Measurements from ENCODE around the gene TENM4.

The TENM4 gene

DNA sequence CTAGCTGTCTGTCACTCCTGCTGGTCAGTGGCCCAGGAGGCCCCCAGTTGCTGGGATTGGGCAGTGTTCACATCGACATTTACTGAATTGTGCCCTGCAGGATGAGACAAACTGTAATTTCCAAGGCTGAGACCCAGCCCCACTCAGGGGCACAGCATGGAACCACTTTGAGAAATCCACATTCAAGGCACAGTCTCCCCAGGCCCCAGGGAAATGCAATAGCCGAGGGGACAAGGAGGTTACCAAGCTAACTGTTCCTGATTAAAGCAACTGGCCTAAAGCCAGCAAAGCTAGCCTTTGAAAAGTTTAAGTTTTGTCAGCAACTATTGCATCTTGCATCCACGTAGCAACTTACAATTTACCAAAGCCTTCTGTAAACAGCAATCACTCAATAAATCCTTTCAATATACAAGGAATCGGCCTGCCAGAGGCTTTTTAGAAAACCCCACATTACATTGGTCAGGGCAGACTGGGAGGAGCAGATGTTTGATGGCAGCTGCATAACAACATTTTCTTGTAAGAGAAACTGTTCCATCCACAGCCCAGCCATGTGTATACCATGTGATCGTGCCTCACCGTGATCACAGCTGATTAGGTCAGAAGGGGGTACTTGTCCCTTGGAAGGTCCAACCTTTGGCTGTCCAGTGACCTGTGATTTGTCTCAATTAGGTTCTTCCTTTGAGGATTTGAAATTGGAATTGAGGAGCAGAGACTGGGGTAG is 103.9 kb downstream of the TENM4 start:
- no peak for DNase-seq

DNA sequence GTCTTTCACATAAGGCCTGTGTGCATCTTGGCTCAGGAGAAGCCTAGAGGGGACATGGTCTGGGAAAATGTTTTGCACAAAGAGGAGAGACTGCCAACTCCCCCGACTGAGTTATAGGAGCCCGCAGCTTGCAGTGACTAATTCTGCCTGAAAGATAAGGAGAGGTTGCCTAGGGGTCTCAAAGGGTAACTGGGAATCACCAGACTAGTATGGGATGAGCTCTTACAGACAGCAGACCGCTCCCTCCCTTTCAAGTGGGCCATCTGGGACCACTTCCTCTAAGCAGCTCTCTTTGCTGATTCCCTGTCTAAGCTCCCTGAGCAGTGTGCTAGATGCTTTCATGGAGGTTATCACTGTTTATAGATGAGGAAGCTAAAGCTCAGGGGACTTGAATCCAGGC is 105.1 kb downstream of the TENM4 start:
- no peak for DNase-seq

DNA sequence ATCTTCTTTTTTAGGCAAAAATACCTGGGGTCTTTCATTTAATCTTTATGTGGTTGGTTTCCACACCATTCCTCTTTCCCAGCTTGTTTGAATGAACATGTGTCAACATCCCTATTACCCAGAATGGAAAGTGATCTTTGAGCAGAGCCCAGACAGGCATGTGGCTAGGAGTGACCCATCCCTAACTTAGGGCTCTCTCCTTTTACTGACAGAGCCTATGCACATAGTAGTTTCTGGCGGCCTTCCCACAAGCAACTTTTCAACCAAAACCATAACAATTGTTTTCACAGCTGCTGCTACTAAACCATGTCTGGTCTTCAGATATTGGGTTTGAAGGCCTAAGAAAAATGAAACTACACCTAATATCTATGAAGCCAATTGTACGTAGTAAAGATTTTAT is 107.5 kb downstream of the TENM4 start:
- no peak for DNase-seq

DNA sequence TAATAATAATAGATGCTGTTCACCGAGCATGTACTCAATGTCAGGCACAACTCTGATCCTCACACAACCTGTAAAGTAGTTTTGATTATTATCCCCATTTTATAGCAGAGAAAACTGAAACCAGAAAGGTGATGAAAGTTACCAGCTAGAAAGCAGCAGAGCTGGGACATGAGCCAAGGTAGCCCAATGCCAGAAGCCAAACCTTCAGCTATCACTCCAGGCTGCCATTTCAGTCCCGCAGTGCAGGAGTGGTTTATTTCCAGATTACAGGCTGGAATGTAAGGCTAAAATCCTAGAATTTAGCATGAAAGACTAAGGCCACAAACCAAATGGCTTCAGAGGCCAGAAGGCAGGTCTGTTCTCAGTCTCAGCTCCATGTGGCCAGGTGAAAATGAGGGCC is 108.8 kb downstream of the TENM4 start:
- no peak for DNase-seq

DNA sequence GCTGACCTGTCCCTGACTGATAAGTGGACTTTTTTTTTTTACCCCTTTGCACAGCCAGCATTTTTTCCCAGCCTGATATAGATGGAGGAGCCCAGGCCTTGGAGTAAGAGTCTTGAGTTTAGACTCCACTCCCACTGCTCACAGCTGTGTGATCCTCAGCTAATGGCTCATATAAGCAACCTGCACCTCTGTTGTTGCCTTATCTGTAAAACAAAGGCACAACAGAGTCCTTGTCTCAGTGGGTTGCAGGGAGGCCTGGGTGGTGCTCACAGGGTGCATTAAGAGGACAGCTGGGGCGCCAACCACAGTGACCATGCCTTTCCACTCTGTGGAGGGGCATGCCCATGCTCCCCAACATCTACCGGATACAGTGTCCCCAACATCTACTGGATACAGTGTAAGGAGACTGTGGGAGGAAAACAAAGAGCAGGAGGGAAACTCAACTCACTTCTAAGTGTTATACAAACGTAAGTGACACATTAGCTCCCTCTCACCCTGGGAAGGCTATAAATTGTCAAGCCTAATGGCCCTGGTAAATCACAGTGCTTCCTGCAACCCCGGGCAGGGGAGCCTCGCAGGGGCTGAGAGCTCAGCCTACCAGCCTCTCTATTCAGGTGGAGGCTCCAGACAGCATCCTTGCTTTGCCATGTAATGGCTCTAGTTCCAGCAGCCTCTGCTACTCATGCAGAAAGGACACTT is 109.5 kb downstream of the TENM4 start:
- DNase-seq = peak; percentile 59 to 84 (median 83)

DNA sequence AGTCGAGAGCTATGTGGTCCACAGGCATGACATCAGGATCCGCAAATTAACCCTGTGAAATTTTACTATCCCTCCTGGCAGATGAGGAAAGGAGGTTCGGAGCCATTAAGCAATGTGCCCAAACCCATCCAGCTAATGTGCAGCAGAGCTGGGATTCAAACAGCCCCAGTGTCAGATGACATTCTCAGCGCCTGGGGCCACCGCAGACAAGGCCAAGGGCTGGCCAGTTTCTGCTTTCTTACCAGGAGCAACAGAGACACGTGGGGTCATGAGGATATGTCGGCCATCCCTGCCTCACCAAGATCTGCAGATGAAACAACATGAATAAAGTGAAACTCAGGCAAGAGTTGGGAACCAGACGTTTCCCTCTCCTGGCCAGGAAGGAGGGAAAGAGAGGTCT is 110.2 kb downstream of the TENM4 start:
- DNase-seq = no peak

DNA sequence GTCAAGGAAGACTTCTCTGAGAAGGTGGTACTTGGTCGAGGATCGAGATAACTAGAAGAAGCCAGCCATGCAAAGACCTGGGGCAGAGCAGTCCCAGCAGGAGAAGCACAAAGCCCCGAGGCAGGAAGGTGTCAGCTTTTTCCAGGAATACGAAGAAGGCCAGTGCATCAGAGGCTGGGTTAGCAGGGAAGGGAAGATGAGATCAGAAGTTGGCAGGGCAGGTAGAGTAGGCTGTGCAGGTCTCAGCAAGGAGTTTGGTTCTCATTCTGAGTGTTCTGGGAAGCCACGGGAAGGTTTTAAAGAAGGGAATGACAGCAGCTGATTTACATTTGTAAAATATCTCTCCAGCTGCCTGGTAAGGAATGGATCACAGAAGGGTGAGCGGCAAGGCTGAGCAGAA is 111.3 kb downstream of the TENM4 start:
- no peak for DNase-seq

DNA sequence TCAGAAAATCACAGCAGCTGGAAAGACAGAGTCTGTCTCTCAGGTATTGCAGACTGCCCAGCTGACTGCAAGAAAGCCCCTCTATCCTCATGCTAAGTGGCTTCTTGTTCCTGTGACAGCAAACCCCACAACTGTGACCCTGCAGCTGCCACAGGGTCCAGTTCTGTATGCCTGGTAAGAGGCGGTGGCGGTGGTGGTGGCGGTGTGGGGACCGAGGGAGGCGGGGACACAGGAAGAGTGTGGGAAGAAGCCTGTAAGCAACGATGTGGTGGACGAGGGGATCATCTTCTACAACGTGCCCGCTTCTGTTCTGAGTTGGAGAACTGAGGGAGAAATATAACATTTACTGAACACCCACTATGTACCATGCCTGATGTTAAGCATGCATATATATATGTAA is 112.4 kb downstream of the TENM4 start:
- DNase-seq = no peak

DNA sequence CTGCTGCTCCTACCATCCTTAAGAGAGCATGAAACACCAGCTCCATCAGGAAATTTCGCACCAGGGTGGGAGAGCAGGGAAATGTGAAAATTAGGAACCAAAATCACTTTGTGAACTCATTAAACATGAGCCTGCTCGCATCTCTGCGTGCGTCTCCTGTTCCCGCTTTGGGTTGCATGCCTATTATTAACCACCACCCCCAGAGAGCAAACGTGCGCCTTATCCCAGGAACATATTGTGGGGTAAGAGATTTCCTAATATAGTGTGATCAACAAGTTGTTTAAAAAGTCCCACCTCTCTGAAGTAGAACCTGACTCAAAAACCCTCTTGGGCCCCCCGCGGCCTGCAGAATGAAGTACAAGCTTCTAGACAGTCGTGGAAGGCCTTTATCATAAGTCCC is 115.0 kb downstream of the TENM4 start:
- DNase-seq = no peak

DNA sequence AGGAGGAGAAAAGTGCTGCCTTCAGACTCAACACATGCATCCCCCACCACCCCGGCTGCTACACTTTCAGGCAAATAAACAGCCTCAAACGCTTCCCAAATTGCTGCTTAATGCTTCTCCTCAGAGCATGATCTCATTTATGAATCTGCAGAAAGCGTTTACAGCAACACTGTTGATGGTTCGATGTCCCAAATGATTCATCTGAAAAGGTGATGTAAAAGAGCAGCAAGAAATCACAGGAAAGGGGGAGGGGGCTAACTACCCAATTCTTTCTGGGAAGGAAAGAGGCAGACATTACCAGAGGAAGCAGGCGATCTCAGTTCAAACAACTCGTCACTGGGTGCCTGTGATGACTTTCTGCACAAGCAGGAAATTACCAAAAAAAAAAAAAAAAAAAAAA is 119.6 kb downstream of the TENM4 start:
- no peak for DNase-seq

DNA sequence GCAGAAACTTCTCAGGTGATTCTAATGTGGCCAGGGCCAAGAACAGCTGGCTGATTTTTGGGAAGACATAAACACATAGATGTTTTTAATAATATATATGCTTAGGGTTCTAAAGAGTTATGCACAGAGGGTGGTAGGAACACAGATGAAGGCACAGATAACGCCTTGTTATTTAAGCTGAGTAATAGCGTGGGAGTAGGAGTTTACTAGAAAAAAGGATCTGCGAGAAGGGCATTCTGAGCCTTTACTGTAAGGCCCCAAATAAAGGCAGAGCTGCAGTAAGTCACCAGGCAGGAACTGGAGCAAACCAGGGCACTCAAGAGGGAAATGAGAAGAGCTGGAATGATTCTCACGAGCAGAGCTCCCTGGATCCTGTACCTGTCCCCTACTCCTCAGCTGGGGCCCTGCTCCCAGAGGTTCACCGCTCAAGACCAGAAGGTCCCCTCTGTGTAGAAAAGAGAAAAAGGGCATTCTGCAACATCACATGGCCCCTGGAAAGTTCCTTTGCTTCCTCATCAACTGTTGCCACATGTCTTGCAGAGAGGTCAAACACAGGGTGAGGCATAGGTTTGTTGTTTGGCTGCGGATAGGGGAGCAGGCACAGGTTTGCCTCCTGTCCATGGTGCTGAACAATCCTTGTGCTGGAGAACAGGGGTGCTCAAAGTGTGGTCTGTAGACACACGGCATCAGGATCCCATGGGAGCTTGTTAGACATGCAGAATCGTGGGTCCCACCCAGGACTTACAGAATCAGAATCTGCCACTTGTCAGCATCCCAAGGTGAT is 125.7 kb downstream of the TENM4 start:
- no peak for DNase-seq

DNA sequence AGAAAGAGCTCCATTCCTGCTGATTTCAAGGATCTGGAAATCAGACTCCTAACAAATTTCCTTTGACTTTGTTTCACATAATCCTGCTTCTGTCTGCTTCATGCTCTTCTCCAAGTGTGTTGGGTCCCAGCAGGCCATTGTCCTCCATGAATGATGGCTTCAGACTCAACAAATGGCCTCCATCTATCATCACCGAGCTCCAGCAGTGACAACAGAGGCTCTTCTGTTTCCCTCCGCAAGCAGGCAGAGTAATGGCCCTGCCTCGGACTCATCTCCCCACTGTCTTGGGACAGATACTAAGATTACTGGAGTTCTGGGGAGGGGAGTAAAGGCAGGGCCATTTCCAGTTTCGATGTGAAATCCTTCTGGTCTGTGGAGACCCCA is 127.3 kb downstream of the TENM4 start:
- DNase-seq = no peak

DNA sequence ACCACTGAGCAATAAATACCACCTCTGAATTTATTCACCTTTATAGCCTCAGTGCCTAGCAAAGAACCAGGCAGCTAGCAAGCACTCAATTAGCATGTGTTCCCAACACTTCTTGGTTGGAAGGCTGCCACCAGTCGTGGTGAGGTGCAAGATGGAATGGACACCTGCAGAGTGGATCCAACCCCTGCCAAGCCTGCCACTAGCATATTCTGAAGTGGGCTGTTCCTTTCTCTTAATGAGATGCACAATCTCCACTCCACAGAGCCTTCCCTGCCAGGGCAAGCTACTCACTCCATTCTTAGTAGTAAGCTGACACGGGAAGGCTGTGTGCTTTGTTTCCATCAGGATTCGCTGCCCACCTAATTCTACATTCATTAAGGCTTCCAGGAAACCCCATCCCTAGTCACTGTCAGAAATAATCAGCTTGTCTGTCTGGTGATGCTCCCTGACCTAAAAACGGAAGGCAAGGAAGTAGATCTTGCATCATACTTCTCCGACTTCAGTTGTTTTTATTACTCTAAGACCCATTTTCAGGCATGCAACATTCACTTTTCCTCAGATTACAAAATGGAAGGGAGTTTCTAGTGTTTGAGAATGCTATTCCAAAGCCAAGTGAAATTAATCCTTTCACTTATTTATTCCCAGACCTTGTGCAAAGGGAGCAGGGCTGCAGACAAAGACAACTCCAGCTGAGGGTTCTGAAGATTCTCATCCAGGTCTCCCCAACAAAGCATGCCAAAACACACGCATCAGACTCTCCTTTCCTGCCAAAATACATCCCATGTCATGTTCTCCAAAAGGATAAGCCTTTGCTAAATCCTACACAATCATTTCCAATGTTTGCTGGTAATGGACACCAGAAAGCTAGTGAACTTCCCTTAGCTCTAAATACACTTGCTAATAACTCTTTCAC is 128.0 kb downstream of the TENM4 start:
- peak; percentile 12 to 87 (median 52) for DNase-seq

DNA sequence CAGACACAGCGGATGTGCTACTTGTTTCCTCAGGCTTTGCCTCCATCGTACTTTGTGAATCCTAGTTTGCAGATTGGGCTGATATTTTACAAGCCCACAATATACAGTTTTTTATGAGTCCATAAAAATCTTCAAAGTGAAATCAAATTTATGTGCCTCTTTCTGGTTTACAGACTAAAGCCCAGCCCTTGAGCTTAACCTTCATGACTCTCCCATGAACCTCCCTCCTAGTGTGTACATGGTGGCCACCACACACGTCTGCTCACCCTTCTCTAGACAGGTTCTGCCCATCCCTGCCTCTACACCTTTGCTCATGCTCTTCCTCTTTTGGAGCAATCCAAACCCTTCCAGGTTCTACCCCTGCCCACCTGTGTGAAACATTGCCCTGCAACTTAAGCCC is 129.4 kb downstream of the TENM4 start:
- no peak for DNase-seq

DNA sequence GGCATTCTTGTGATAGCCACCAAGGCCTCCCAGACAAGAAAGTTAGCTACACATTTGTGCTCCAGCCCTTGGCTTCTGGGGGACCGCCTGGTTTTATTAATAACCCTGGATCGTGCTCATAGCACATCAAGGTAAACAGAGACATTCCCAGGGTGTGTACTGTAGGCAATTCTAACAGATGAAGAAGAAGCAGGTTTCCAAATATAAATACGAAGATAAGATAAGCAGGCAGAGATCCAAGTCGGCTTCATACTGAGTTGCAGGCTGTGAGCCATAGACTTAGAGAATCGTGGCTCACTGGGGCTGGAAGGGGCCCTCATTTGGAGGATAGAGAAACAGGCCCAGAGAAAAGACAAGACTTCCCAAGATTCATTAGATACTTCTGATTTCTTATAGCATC is 131.4 kb downstream of the TENM4 start:
- no peak for DNase-seq

DNA sequence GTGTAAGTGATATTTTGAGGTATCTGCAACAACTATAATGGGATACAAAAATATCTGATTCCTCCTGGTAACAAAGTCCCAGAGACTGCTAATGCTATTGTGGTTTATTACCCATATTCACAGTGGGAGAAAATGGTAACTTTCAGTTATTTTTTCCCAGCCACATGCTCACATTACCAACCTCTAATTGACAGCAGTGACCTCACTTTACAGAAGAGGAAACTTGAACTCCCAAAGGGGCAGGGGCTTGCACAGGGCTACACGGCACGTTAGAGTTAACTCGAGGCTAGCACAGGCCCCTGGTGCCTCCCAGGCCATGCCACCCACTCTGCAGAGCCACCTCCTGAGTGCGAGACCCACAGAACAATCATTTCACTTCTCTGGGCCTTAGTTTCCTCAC is 132.4 kb downstream of the TENM4 start:
- DNase-seq = no peak

DNA sequence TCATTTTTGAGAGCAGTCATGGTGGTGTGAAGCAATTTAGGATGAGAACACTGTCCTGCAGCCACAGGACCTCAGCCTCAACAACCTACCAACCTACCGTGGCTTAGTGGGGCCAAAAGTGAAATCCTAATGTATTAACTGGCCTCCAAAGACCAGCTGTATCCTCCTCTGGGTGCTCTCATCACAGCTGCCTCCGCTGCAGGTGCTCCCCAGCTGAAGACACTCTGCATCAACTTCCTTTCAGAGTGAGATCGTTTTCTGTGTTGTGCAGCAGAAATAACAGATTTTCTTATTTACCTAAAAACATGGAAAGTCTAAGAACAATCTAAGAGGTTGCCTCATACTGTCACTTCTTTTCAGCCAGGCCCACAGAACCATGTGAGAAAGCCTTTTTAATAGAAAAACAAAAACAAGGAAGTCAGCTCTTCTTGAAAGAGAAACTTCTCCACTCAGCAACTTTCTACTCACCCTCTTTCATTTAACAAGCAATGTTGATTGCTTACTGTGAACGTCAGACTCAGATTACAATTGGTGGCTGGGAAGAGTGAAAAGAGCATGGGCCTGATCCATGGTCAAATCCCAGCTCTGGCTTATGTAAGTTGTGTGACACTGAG is 136.1 kb downstream of the TENM4 start:
- DNase-seq = no peak

DNA sequence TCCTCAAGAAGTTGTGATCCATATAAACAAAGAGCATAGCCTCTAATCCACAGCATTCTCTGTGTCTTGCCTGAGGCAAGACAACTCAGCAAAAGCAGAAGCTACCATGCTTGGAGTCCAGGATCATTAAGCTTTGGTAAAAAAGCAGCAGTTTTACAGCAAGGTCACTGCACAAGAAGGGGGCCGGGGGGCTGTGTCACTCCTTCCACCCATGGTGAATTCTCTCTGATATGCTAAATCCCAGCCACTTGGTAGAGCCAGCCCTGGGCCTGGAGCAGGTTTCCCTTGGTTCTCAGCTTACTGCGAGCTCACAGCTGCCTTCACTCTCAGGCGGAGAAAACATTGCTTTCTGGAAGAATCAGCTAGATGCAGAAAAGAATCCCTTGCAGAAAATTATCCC is 144.7 kb downstream of the TENM4 start:
- DNase-seq = no peak

DNA sequence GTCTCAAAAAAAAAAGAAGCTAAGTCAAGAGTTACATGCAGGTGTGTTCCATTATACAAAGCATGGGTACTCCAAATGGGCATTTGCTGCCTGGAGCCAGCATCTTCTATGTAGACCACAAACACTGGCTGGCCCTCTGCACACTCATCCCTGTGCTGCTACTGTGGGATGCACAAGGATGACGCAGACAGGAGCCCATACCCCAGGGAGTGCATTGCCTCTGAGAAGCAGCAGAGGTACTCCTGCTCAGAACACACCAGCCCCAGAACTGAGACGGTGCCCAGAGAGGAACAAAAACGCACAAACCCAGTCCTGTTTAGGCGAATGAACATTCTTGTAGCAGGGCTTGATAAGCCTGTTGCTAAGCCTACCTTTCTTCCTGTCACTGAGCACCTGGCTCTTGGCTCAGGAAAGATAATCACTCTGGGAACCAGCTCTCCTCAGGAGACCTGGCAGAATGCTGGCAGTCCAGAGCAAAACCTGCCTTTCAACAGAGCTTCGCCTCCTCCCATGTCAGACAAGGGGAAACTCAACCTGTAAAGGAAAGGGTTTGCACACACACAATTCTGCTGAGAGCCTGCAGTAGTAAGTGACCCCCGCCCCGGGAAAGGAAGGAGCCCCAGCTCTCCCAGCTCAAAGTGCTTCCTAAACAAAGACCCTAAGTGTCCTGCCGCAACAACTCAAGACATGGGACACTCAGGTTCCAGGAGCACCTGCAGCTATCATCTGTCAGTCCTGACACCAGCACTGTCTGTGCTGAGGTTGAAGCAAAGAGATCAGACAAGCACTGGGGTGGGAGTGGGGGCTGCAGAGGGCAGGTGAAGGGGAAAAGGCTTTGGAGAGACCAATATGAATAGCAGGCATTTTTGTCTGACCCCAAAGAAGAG is 145.7 kb downstream of the TENM4 start:
- DNase-seq = peak in 2 of 3 experiments; percentile 23 to 63

DNA sequence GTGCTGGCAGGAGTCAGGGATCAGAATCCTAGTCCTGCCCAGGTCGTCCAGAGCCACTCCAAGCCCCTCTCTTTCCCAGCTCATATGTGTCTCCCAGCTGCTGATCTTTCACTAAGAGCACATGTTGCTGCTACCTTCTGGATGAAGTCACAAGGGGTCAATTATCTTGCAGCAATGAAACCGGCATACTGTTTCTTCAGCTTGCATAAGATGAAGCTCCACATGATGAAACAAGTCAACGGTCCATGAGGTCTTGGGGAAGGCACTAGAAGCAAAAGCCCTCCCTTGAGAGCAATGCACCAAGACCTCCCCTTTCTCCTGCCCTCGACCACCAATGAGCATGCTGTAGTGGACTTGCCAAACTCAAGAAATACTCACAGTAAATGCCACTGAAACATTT is 148.9 kb downstream of the TENM4 start:
- no peak for DNase-seq

DNA sequence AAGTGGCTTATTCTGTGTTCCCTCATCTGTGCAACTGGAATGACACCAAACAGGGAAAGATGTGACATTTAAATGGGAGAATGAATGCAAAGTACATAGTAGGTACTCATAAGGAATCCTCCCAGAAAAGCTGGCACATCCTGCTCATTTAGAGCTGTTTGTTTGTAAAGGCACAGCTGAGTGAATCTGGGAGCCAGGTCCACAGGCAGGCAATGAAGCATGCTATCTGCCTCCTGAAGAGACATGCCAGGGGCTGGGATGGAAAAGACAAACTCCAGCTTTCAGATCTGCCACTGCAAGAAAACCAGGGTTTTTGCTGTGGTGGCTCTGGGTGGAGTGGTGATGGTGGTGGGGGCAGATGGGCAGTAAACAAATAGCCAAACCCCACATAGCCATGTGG is 150.1 kb downstream of the TENM4 start:
- no peak for DNase-seq

All from NCI-H1417 (cell line).